Stimulated activated CD4-positive, alpha-beta T cell treated with anti-CD3 and anti-CD28 coated beads, Interleukin-12 subunit alpha, Interleukin-12 subunit beta, amount 100 ng/mL, for 48 hours (primary cell): Measurements from ENCODE around the gene PMEL.
"Not testable (repeated sequence)": the region's sequence is repeated elsewhere in the genome, so short reads cannot be mapped to it uniquely, and the experiment has no call there.

Experiments
- DNase-seq, 3 donors: peaks; one replicate each; pipeline ENCODE4 v3.0.0-alpha.2; 2020; ENCODE audit warnings: low read depth in 2 of 3, low spot score in 1 of 3

The PMEL gene

DNA sequence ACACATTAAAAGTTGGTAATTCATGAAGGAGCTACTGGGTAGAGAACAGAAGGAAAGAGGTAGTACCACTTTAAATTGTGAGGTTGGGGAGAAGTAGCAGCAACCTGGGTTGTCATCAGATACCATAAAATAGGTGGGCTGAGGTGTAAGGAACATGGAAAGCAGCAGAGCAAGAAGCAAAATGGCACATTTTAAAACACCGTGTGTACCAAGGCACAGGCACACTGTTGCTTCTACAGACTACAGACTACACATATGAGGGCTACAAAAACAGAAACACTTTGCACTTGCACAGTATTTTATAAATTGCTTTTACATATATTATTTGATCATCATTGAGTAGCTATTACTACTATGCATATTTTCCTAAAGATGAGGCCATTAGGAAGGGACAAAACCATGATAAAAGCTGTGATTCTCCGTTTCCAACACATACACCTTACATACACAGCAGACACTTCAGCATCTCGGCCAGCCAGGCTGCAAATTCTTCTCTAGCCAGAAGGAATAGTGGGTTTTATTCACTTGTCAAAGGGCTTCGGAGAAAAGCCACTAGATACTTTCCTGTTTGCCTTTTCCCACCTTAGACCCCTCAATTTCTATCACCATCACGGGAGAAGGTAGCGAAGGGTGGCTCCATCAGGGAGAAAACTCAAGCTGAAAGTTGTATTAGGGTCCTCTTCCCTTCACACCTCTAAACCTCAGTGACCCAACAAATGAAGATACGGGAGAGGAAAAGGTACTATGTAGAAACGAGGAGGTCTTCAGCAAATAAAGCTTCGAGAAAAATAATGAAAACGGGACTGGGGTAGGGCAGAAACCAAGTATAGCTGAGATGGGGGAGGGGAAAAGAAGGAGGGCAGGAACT, 39.7 kb downstream of the PMEL start:
- DNase-seq = no peak

DNA sequence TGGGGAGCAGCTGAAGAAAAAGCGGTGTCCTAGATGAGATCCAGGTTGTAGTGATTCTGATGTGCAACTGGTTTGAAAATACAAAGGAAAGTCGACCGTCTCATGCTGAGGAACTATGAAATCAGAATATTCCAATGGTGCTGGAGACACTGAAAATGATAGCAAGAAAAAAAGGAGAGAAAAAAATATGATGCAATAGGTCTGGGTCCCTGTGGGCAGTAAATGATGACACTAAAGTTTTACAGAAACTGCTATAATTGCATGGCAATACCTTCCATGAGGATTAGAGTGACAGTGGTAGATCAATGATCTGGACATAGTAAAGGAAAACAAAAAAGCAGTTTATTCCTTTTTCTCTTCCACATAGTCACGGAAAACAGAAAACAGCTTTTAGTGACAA, 40.5 kb downstream of the PMEL start:
- DNase-seq = no peak

DNA sequence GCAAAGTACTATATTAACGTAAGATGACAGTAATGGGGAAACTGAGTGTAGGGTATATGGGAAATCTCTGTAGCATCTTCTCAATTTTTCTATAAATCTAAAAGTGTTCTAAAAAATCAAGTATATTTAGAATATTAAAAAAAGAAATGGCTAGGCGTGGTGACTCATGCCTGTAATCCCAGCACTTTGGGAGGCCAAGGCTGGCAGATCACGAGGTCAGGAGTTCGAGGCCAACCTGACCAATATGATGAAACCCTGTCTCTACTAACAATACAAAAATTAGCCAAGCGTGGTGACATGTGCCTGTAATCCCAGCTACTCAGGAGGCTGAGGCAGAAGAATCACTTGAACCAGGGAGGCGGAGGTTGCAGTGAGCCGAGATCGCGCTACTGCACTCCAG, 42.2 kb downstream of the PMEL start:
- not testable (repeated sequence) for DNase-seq

DNA sequence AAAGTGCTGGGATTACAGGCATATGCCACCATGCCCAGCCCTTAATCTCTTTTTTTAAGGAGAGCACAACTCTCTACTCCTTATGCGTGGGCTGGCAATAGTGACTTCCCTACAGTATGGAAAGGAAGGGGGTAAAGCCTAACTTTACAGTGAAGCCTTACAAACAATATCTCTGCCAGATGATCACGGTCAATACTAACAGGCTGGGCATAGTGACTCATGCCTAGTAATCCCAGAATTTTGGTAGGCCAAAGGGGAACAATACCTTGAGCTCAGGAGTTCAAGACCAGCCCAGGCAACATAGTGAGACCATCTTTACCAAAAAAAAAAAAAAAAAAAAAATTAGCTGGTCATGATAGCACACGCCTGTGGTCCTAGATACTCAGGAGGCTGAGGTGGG, 43.7 kb downstream of the PMEL start:
- no peak for DNase-seq

DNA sequence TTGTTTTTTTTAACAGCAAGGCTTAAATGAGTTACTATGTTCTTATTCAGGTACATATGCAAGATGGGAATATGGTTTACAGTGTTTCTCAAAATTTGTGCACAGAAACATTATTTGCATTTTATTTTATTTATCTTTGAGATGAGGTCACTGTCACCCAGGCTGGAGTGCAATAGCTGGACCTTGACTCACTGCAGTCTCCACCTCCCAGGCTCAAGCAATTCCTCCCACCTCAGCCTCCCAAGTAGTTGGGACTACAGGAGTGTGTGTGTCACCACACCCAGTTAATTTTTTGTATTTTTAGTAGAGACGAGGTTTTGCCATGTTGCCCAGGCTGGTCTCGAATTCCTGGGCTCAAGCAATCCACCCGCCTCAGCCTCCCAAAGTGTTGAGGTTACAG, 46.8 kb downstream of the PMEL start:
- DNase-seq = not testable (repeated sequence)

DNA sequence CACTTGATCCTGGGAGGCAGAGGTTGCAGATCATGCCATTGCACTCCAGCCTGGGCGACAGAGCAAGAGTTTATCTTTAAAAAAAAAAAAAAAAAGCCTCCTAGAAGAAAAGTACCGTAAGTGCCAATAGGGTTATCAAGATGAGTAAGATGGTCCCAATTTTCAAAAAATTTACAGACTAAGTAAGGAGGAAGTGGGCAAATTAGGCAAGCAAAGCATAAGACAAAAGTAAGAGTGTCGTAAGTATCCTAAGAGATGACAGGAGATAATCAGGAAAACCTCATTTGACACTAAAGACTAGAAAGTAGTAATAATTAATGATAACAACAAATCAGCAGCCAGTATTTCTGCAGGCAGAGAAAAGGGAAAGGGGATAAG, 50.4 kb downstream of the PMEL start:
- DNase-seq = no peak

DNA sequence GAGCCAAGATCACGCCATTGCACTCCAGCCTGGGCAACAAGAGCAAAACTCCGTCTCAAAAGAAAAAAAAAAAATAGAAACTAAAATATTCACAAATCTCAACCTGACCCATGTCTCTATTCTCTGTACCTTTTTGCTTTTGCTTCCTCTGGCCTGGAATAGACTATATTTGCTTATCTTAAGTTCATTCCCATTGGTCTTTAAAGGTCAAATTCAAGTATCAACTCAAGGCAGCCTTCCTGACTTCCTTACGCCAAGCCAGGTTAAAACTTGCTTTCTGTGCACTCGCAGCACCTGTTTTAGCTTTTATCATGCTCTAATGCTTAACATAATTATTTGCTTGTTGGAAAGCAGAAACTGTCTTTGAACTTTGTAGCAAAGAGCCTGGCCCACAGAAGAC, 52.9 kb downstream of the PMEL start:
- no peak for DNase-seq

DNA sequence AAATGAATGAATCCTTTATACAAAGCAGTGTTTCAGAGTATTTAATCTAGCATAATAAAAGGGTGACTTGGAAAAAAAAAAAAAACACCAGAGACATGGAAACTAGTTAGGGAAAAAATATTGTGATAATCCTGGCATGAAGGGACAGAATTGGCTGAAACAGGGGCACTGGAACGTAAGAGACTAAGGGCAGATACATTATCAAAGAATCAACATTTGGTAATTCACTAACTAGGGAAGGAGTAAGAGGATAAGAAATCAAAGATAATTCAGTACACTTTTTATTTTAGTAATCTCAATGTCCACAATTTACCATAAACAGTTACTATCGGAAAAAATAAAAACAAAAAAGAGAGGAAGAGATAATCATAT, 56.3 kb downstream of the PMEL start:
- no peak for DNase-seq

DNA sequence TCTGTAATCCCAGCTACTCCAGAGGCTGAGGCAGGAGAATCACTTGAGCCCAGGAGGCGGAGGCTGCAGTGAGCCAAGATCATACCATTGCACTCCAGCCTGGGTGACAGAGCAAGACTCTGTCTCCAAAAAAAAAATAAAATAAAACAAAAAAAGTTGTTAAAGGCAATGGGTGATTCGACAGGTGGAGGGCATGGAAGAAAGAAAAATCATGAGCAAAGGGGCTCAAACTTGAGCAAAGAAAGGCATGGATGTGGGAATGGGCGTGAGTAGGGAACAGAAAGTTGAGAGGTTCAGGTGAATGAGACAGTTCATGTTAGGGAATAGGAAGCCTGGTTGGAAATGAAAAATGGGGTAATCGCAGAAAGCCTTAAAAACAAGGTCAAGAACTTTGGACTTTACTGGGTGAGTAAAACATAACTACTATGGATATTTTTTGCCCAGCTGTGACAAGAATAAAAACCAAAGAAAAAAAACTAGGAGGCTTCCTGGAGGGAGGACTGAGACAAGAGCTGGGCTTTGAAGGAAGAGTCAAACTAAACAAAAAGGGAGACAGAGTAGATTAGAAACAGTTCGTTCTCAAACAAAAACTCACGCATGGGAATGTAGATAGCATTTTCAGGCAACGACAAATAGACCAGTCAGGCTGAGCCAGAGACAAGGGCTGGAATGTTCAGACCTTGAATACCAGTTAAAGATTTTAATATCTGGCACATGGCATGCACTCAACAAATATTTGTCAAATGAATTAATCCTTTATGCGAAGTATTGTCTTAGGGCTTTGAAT, 56.9 kb downstream of the PMEL start:
- no peak for DNase-seq

DNA sequence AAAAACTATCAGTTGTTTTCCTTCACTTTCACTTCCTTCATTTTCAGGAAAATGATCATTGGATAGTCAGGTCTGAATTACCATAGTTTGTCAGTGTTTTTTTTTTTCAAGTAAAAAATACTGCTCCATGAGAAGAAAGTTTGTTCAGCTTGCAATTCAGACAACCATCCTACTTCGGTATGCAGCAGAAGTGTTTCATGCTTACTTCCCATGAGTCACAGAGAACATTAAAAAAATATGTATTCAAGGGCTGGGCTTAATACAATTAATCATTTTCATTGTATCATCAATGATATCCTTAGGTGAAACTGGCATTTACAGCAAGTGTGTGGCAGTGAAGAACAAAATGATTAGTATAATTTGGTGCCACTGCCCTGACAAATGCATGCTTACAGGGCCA, 59.8 kb downstream of the PMEL start:
- no peak for DNase-seq
